ENCODE measurements around the gene IFNL1. TPM values are rescaled to one million over a fixed set of nuclear protein-coding genes. Genes with fewer than 3 reads are reported as not detected.

IFNL1 gene
- total RNA-seq, 1 experiment from 2014 or later = not detected

GRCh38 chr19:39264306-39265290 lies 31.6 kb upstream of the IFNL1 start (continued):
- no peak for TF ChIP-seq ZNF219 (CRISPR knock-in tag; IDR thresholded peaks at IDR 0.05; ENCODE audit: borderline replicate concordance)
- no peak for TF ChIP-seq PREB (CRISPR knock-in tag; IDR thresholded peaks at IDR 0.05; ENCODE audit: borderline replicate concordance)
- TF ChIP-seq FOXP4 (CRISPR knock-in tag; IDR thresholded peaks at IDR 0.05) = peak; percentile 84; the same call in 1 of the 2 replicates
- no peak; the same call in 1 of the 2 replicates for TF ChIP-seq ZNF281 (CRISPR knock-in tag; IDR thresholded peaks at IDR 0.05)
- no peak for TF ChIP-seq JAZF1 (CRISPR knock-in tag; IDR thresholded peaks at IDR 0.05)
- peak; percentile 84; the same call in 1 of the 2 replicates for TF ChIP-seq TCF7 (CRISPR knock-in tag; IDR thresholded peaks at IDR 0.05; ENCODE audit: low read depth)
- TF ChIP-seq, protein P1, sequence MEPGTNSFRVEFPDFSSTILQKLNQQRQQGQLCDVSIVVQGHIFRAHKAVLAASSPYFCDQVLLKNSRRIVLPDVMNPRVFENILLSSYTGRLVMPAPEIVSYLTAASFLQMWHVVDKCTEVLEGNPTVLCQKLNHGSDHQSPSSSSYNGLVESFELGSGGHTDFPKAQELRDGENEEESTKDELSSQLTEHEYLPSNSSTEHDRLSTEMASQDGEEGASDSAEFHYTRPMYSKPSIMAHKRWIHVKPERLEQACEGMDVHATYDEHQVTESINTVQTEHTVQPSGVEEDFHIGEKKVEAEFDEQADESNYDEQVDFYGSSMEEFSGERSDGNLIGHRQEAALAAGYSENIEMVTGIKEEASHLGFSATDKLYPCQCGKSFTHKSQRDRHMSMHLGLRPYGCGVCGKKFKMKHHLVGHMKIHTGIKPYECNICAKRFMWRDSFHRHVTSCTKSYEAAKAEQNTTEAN (CRISPR knock-in tag; IDR thresholded peaks at IDR 0.05) = peak; percentile 61; the same call in 1 of the 2 replicates
- 0 out of 2 replicates have a peak, but pooled peaks have one; percentile 33 for TF ChIP-seq CREB1 (CRISPR knock-in tag; IDR thresholded peaks at IDR 0.05)
- no peak for TF ChIP-seq NFATC4 (CRISPR knock-in tag; IDR thresholded peaks at IDR 0.05)
- TF ChIP-seq, protein P2, sequence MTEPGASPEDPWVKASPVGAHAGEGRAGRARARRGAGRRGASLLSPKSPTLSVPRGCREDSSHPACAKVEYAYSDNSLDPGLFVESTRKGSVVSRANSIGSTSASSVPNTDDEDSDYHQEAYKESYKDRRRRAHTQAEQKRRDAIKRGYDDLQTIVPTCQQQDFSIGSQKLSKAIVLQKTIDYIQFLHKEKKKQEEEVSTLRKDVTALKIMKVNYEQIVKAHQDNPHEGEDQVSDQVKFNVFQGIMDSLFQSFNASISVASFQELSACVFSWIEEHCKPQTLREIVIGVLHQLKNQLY (CRISPR knock-in tag; IDR thresholded peaks at IDR 0.05) = no peak
- TF ChIP-seq TEAD4 (CRISPR knock-in tag; IDR thresholded peaks at IDR 0.05) = 0 out of 2 replicates have a peak, but pooled peaks have one; percentile 20
- no peak for TF ChIP-seq NR2C2 (CRISPR knock-in tag; IDR thresholded peaks at IDR 0.05)

GRCh38 chr19:39265321-39265916 lies 30.8 kb upstream of the IFNL1 start:
- DNase-seq (ENCODE audit: low spot score) = peak; percentile 70
- Mint-ChIP-seq H3K4me1 (peaks cover 12% of the 10 kb centered on the region; the same call in 1 of the 2 replicates), H3K36me3 (no peaks in the 10 kb centered on the region; the same call in 1 of the 2 replicates), H3K4me3 (peak overlapping the region; percentile 43), H3K27ac (no peak overlapping the region), H3K9me3 (no peaks in the 10 kb centered on the region), H3K27me3 (ENCODE audit: low read depth) (peaks cover 86% of the 10 kb centered on the region)
- ChIA-PET POLR2A (interaction anchor here (0.6 kb wide), 1 partner anchor 72 kb away, joined by 3 read pairs; no protein-coding TSS in a partner anchor), CTCF (interaction anchor here (0.6 to 1.5 kb wide), 6 partner anchors 12 to 63 kb away, joined by 3 to 4 read pairs (median 4); partner anchors contain the start of gene IFNL4)
- ATAC-seq = peak; percentile 40
- peak; percentile 12; the same call in 1 of the 2 replicates for TF ChIP-seq TP53 (CRISPR knock-in tag; IDR thresholded peaks at IDR 0.05)
- TF ChIP-seq, protein P3, sequence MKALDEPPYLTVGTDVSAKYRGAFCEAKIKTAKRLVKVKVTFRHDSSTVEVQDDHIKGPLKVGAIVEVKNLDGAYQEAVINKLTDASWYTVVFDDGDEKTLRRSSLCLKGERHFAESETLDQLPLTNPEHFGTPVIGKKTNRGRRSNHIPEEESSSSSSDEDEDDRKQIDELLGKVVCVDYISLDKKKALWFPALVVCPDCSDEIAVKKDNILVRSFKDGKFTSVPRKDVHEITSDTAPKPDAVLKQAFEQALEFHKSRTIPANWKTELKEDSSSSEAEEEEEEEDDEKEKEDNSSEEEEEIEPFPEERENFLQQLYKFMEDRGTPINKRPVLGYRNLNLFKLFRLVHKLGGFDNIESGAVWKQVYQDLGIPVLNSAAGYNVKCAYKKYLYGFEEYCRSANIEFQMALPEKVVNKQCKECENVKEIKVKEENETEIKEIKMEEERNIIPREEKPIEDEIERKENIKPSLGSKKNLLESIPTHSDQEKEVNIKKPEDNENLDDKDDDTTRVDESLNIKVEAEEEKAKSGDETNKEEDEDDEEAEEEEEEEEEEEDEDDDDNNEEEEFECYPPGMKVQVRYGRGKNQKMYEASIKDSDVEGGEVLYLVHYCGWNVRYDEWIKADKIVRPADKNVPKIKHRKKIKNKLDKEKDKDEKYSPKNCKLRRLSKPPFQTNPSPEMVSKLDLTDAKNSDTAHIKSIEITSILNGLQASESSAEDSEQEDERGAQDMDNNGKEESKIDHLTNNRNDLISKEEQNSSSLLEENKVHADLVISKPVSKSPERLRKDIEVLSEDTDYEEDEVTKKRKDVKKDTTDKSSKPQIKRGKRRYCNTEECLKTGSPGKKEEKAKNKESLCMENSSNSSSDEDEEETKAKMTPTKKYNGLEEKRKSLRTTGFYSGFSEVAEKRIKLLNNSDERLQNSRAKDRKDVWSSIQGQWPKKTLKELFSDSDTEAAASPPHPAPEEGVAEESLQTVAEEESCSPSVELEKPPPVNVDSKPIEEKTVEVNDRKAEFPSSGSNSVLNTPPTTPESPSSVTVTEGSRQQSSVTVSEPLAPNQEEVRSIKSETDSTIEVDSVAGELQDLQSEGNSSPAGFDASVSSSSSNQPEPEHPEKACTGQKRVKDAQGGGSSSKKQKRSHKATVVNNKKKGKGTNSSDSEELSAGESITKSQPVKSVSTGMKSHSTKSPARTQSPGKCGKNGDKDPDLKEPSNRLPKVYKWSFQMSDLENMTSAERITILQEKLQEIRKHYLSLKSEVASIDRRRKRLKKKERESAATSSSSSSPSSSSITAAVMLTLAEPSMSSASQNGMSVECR (CRISPR knock-in tag; IDR thresholded peaks at IDR 0.05; ENCODE audit: borderline replicate concordance) = peak; percentile 73; the same call in 1 of the 2 replicates
- TF ChIP-seq, protein P4, sequence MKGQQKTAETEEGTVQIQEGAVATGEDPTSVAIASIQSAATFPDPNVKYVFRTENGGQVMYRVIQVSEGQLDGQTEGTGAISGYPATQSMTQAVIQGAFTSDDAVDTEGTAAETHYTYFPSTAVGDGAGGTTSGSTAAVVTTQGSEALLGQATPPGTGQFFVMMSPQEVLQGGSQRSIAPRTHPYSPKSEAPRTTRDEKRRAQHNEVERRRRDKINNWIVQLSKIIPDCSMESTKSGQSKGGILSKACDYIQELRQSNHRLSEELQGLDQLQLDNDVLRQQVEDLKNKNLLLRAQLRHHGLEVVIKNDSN (CRISPR knock-in tag; IDR thresholded peaks at IDR 0.05) = peak; percentile 64; the same call in 1 of the 2 replicates
- TF ChIP-seq, protein P1 (CRISPR knock-in tag; IDR thresholded peaks at IDR 0.05) = peak; percentile 62; the same call in 1 of the 2 replicates

All from WTC11 (cell line).